Measurements from ENCODE around the gene CPNE6.

CPNE6 gene

DNA sequence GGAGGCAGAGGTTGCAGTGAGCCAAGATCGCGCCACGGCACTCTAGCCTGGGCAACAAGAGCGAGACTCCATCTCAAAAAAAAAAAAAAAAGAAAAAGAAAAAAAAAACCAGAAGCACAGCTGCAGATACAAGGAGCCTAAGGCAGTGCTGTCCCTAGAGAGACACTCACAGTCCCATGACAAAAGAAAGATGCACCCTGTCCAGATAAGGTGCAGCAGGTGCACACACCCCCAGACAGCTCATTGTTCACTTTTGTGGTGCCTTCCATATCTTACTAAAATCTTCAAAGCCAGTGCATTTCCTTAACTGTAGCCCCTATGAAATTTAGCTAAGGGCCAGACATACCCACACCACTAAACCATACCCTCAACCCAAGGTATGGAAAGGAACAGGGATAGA lies 51.1 kb downstream of the CPNE6 start:
- no peak overlapping the region for H3K23ac ChIP-seq (ENCODE audit: low read length in 2 of 2)

DNA sequence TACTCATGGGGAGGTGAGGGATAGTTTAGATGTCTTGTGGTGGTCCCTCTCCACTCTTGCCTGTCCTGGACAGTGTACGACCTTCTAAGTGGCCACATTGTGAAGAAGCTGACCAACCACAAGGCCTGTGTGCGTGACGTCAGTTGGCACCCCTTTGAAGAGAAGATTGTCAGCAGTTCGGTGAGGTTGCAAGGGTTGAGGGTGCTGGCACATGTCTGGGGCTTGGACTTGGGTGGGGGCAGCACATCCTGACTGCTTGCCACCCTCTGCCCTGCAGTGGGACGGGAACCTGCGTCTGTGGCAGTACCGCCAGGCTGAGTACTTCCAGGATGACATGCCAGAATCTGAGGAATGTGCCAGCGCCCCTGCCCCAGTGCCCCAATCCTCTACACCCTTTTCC lies 51.5 kb downstream of the CPNE6 start:
- Histone ChIP-seq H2AFZ (ENCODE audit: low read depth, low read length) (no peak overlapping the region), H3K4me2 (ENCODE audit: low read length, poor library complexity, severe bottlenecking) (no peak overlapping the region), H3K36me3 (ENCODE audit: control insufficient read depth in 1 of 2, insufficient read depth in 2 of 2, low read depth in 1 of 2, low read length in 2 of 2) (peaks cover 57 to 59% of the 10 kb centered on the region in 2 experiments), H3K14ac (ENCODE audit: low read length in 2 of 2) (no peak overlapping the region), H4K8ac (ENCODE audit: low read length) (no peak overlapping the region), H3K9me3 (ENCODE audit: control insufficient read depth, low read length) (no peaks in the 10 kb centered on the region), H3K23ac (ENCODE audit: low read length in 2 of 2) (no peak overlapping the region), H2BK120ac (ENCODE audit: low read depth, low read length) (no peak overlapping the region), H3K4ac (ENCODE audit: low read depth in 1 of 2, low read length in 2 of 2) (no peak overlapping the region), H3K9ac (ENCODE audit: low read length) (no peak overlapping the region), H3K27me3 (ENCODE audit: control insufficient read depth in 1 of 2, insufficient read depth in 1 of 2, low read length in 2 of 2) (no peaks in the 10 kb centered on the region), H3K27ac (ENCODE audit: low read length, poor library complexity, severe bottlenecking) (no peak overlapping the region), H3K4me1 (ENCODE audit: control insufficient read depth, insufficient read depth, low read depth, low read length) (no peaks in the 10 kb centered on the region), H2BK12ac (ENCODE audit: low read length in 2 of 2) (no peak overlapping the region), H3K4me3 (ENCODE audit: insufficient read depth in 1 of 2, low read depth in 1 of 2, low read length in 2 of 2) (no peak overlapping the region), H2BK15ac (ENCODE audit: low read depth, poor library complexity, severe bottlenecking) (no peak overlapping the region), H3K79me1 (replicated peaks; ENCODE audit: low read length, poor library complexity, severe bottlenecking) (peaks cover 4% of the 10 kb centered on the region), H2BK5ac (ENCODE audit: low read depth, low read length, poor library complexity, severe bottlenecking) (no peak overlapping the region), H2AK5ac (ENCODE audit: low read length, severe bottlenecking) (no peak overlapping the region), H4K91ac (ENCODE audit: low read length) (no peak overlapping the region), H3K18ac (ENCODE audit: low read depth in 1 of 2, low read length in 2 of 2) (no peak overlapping the region)
- 96% methylated on average over 7 of the region's 8 CpGs for WGBS
- no peak for DNase-seq

More for the DNA sequence above, 51.1 kb downstream of the CPNE6 start:
- Histone ChIP-seq H3K18ac (ENCODE audit: low read depth in 1 of 2, low read length in 2 of 2) (no peak overlapping the region), H2BK12ac (ENCODE audit: low read length in 2 of 2) (no peak overlapping the region), H3K14ac (ENCODE audit: low read length in 2 of 2) (no peak overlapping the region), H3K4me2 (ENCODE audit: low read length, poor library complexity, severe bottlenecking) (no peak overlapping the region), H3K79me1 (replicated peaks; ENCODE audit: low read length, poor library complexity, severe bottlenecking) (peaks cover 7% of the 10 kb centered on the region), H2BK5ac (ENCODE audit: low read depth, low read length, poor library complexity, severe bottlenecking) (no peak overlapping the region), H3K9me3 (ENCODE audit: control insufficient read depth, low read length) (no peaks in the 10 kb centered on the region), H3K9ac (ENCODE audit: low read length) (no peak overlapping the region), H3K36me3 (ENCODE audit: control insufficient read depth in 1 of 2, insufficient read depth in 2 of 2, low read depth in 1 of 2, low read length in 2 of 2) (peaks cover 61% of the 10 kb centered on the region in 2 experiments), H2BK120ac (ENCODE audit: low read depth, low read length) (no peak overlapping the region), H3K27ac (ENCODE audit: low read length, poor library complexity, severe bottlenecking) (no peak overlapping the region), H4K91ac (ENCODE audit: low read length) (no peak overlapping the region), H3K4me1 (ENCODE audit: control insufficient read depth, insufficient read depth, low read depth, low read length) (no peaks in the 10 kb centered on the region), H4K8ac (ENCODE audit: low read length) (no peak overlapping the region), H3K27me3 (ENCODE audit: control insufficient read depth in 1 of 2, insufficient read depth in 1 of 2, low read length in 2 of 2) (no peaks in the 10 kb centered on the region), H2BK15ac (ENCODE audit: low read depth, poor library complexity, severe bottlenecking) (no peak overlapping the region), H3K4me3 (ENCODE audit: insufficient read depth in 1 of 2, low read depth in 1 of 2, low read length in 2 of 2) (no peak overlapping the region), H3K4ac (ENCODE audit: low read depth in 1 of 2, low read length in 2 of 2) (no peak overlapping the region), H2AFZ (ENCODE audit: low read depth, low read length) (no peak overlapping the region), H2AK5ac (ENCODE audit: low read length, severe bottlenecking) (no peak overlapping the region)
- no peak for DNase-seq
- WGBS: 100% methylated on average over 4 of the region's 4 CpGs

DNA sequence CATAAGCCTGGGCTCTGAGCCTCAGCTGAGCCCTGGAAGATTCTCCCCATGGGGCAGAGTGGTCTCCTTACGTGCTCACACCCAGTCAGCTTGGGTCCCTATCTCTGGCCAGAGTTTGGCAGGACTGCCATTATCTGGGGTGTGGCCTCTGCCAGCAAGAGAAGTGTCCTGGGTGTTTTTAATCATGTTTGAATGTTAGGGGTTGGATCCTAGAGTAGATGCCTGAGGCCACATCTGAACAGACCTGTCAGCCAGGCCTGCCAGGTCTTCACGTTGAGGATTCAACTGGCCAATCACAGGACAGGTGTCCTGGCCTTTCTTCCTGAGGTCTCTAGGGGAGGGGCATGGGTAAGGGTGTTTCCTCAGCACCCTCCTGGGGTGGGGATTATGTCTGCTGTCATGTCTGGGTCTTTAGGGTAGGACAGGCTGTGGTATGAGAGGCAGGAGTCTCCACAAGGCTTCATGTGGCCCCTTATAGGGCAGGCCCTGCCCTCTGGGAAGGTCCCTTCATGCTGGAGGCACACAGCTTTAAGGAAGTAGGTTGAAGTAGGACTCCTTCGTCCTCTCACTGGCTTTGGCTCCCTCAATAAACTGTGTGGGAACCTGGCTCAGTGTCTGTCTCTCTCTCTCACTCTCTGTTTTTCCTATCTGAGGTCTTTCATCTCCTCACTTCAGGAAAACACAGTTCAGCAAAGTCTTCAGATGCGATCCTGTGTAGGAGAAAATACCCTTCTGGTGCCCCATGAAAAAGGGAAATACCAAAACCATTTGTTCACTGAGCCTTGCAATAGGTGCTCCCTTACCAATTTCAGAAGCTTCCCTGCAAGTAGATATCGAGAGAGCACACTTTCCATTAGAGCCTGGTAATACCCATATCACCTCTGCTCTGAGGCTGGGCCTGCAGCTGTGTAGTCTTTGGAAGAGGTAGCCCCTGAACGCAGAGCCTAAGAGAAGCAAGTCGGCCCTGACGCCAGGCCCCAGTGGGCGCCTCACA lies 52.4 kb downstream of the CPNE6 start:
- H3K18ac ChIP-seq (ENCODE audit: low read depth in 1 of 2, low read length in 2 of 2): no peak overlapping the region
- peaks cover under 1% of the 10 kb centered on the region for H3K79me1 ChIP-seq (replicated peaks; ENCODE audit: low read length, poor library complexity, severe bottlenecking)
- H4K91ac ChIP-seq (ENCODE audit: low read length): no peak overlapping the region
- H2BK5ac ChIP-seq (ENCODE audit: low read depth, low read length, poor library complexity, severe bottlenecking): no peak overlapping the region
- H3K4me1 ChIP-seq (ENCODE audit: control insufficient read depth, insufficient read depth, low read depth, low read length): no peaks in the 10 kb centered on the region
- H2AFZ ChIP-seq (ENCODE audit: low read depth, low read length): no peak overlapping the region
- H3K4ac ChIP-seq (ENCODE audit: low read depth in 1 of 2, low read length in 2 of 2): no peak overlapping the region
- WGBS: 94% methylated on average over 9 of the region's 9 CpGs
- no peak overlapping the region for H2BK120ac ChIP-seq (ENCODE audit: low read depth, low read length)
- H3K4me3 ChIP-seq (ENCODE audit: insufficient read depth in 1 of 2, low read depth in 1 of 2, low read length in 2 of 2): no peak overlapping the region
- H2BK12ac ChIP-seq (ENCODE audit: low read length in 2 of 2): no peak overlapping the region
- no peak overlapping the region for H3K27ac ChIP-seq (ENCODE audit: low read length, poor library complexity, severe bottlenecking)
- no peaks in the 10 kb centered on the region for H3K27me3 ChIP-seq (ENCODE audit: control insufficient read depth in 1 of 2, insufficient read depth in 1 of 2, low read length in 2 of 2)
- DNase-seq: no peak
- H2BK15ac ChIP-seq (ENCODE audit: low read depth, poor library complexity, severe bottlenecking): no peak overlapping the region
- H4K8ac ChIP-seq (ENCODE audit: low read length): no peak overlapping the region
- no peak overlapping the region for H2AK5ac ChIP-seq (ENCODE audit: low read length, severe bottlenecking)
- no peak overlapping the region for H3K23ac ChIP-seq (ENCODE audit: low read length in 2 of 2)
- no peaks in the 10 kb centered on the region for H3K9me3 ChIP-seq (ENCODE audit: control insufficient read depth, low read length)
- no peak overlapping the region for H3K9ac ChIP-seq (ENCODE audit: low read length)
- no peak overlapping the region for H3K14ac ChIP-seq (ENCODE audit: low read length in 2 of 2)
- H3K4me2 ChIP-seq (ENCODE audit: low read length, poor library complexity, severe bottlenecking): no peak overlapping the region
- peaks cover 48 to 52% of the 10 kb centered on the region in 2 experiments for H3K36me3 ChIP-seq (ENCODE audit: control insufficient read depth in 1 of 2, insufficient read depth in 2 of 2, low read depth in 1 of 2, low read length in 2 of 2)

DNA sequence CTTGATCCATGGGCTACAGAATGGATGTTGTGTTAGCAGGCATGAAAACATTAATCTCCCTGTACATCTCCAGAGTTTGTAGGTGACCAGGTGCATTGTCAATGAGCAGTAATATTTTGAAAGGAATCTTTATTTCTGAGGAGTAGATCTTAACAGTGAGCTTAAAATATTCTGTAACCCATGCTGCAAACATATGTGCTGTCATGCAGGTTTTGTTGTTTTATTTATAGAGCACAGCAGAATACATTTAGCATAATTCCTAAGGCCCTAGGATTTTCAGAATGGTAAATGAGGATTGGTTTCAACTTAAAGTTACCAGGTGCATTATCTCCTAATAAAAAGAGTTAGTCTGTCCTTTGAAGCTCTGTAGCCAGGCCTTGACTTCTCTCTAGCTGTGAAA lies 55.6 kb downstream of the CPNE6 start:
- no peak overlapping the region for H4K8ac ChIP-seq (ENCODE audit: low read length)
- H3K36me3 ChIP-seq (ENCODE audit: control insufficient read depth in 1 of 2, insufficient read depth in 2 of 2, low read depth in 1 of 2, low read length in 2 of 2): peaks cover 20 to 31% of the 10 kb centered on the region in 2 experiments
- no peak overlapping the region for H2BK120ac ChIP-seq (ENCODE audit: low read depth, low read length)
- H3K27ac ChIP-seq (ENCODE audit: low read length, poor library complexity, severe bottlenecking): no peak overlapping the region
- H3K79me1 ChIP-seq (replicated peaks; ENCODE audit: low read length, poor library complexity, severe bottlenecking): no peaks in the 10 kb centered on the region
- no peaks in the 10 kb centered on the region for H3K9me3 ChIP-seq (ENCODE audit: control insufficient read depth, low read length)
- H3K14ac ChIP-seq (ENCODE audit: low read length in 2 of 2): no peak overlapping the region
- H4K91ac ChIP-seq (ENCODE audit: low read length): no peak overlapping the region
- no peak overlapping the region for H2AFZ ChIP-seq (ENCODE audit: low read depth, low read length)
- H3K18ac ChIP-seq (ENCODE audit: low read depth in 1 of 2, low read length in 2 of 2): no peak overlapping the region
- H3K4me2 ChIP-seq (ENCODE audit: low read length, poor library complexity, severe bottlenecking): no peak overlapping the region
- no peak for DNase-seq
- no peak overlapping the region for H3K9ac ChIP-seq (ENCODE audit: low read length)
- H2BK5ac ChIP-seq (ENCODE audit: low read depth, low read length, poor library complexity, severe bottlenecking): no peak overlapping the region
- H3K27me3 ChIP-seq (ENCODE audit: control insufficient read depth in 1 of 2, insufficient read depth in 1 of 2, low read length in 2 of 2): no peaks in the 10 kb centered on the region
- no peak overlapping the region for H2BK12ac ChIP-seq (ENCODE audit: low read length in 2 of 2)
- no peak overlapping the region for H3K4ac ChIP-seq (ENCODE audit: low read depth in 1 of 2, low read length in 2 of 2)
- no peak overlapping the region for H3K4me3 ChIP-seq (ENCODE audit: insufficient read depth in 1 of 2, low read depth in 1 of 2, low read length in 2 of 2)
- H2BK15ac ChIP-seq (ENCODE audit: low read depth, poor library complexity, severe bottlenecking): no peak overlapping the region
- H2AK5ac ChIP-seq (ENCODE audit: low read length, severe bottlenecking): no peak overlapping the region
- H3K4me1 ChIP-seq (ENCODE audit: control insufficient read depth, insufficient read depth, low read depth, low read length): no peaks in the 10 kb centered on the region
- no peak overlapping the region for H3K23ac ChIP-seq (ENCODE audit: low read length in 2 of 2)

Data from mesenchymal stem cell (in vitro differentiated cells and primary cell).